TTC549 (cell line): ENCODE data around the gene GRIP2.

ENCODE experiments used
- FAIRE-seq: peaks from 2 replicates; lab custom pipeline; 2012; peaks lifted over from hg19 to GRCh38; lab: Jason Lieb, UNC

GRIP2 gene

GRCh38 chr3:14465425-14465824 lies 74.7 kb downstream of the GRIP2 start:
- no peak for FAIRE-seq

GRCh38 chr3:14464521-14464920 lies 75.6 kb downstream of the GRIP2 start:
- no peak for FAIRE-seq

GRCh38 chr3:14464141-14464465 lies 76.0 kb downstream of the GRIP2 start:
- FAIRE-seq = no peak

- FAIRE-seq = no peak
These were observed 76.6 kb downstream of the GRIP2 start for GRCh38 chr3:14463330-14464140.

GRCh38 chr3:14462738-14463137 lies 77.4 kb downstream of the GRIP2 start:
- FAIRE-seq = no peak

GRCh38 chr3:14461748-14462324 lies 78.3 kb downstream of the GRIP2 start:
- no peak for FAIRE-seq

- no peak for FAIRE-seq
These were observed 79.0 kb downstream of the GRIP2 start for GRCh38 chr3:14461006-14461747.

GRCh38 chr3:14460342-14461005 lies 79.7 kb downstream of the GRIP2 start:
- FAIRE-seq = no peak

- no peak for FAIRE-seq
These were observed 80.4 kb downstream of the GRIP2 start for GRCh38 chr3:14459787-14460186.

- no peak for FAIRE-seq
These were observed 80.8 kb downstream of the GRIP2 start for GRCh38 chr3:14459384-14459783.

GRCh38 chr3:14458434-14459275 lies 81.5 kb downstream of the GRIP2 start:
- no peak for FAIRE-seq

- no peak for FAIRE-seq
These were observed 82.1 kb downstream of the GRIP2 start for GRCh38 chr3:14457999-14458398.

GRCh38 chr3:14457481-14457880 lies 82.7 kb downstream of the GRIP2 start:
- no peak for FAIRE-seq

- no peak for FAIRE-seq
These were observed 83.3 kb downstream of the GRIP2 start for GRCh38 chr3:14456794-14457193.

- FAIRE-seq = no peak
These were observed 84.4 kb downstream of the GRIP2 start for GRCh38 chr3:14455571-14456317.

GRCh38 chr3:14454639-14455310 lies 85.4 kb downstream of the GRIP2 start:
- FAIRE-seq = no peak

- FAIRE-seq = no peak
These were observed 86.1 kb downstream of the GRIP2 start for GRCh38 chr3:14453876-14454638.

GRCh38 chr3:14452740-14453710 lies 87.1 kb downstream of the GRIP2 start:
- FAIRE-seq = no peak
